ENCODE data around the gene LHFPL5.

- TF ChIP-seq, protein P1, sequence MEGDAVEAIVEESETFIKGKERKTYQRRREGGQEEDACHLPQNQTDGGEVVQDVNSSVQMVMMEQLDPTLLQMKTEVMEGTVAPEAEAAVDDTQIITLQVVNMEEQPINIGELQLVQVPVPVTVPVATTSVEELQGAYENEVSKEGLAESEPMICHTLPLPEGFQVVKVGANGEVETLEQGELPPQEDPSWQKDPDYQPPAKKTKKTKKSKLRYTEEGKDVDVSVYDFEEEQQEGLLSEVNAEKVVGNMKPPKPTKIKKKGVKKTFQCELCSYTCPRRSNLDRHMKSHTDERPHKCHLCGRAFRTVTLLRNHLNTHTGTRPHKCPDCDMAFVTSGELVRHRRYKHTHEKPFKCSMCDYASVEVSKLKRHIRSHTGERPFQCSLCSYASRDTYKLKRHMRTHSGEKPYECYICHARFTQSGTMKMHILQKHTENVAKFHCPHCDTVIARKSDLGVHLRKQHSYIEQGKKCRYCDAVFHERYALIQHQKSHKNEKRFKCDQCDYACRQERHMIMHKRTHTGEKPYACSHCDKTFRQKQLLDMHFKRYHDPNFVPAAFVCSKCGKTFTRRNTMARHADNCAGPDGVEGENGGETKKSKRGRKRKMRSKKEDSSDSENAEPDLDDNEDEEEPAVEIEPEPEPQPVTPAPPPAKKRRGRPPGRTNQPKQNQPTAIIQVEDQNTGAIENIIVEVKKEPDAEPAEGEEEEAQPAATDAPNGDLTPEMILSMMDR (conservative IDR thresholded peaks at IDR 0.05; ENCODE audit: low read length) = no peak
- no peak for TF ChIP-seq EZH2phosphoT487 (IDR thresholded peaks at IDR 0.05; ENCODE audit: borderline replicate concordance, low read depth, low read length)
Observed at GRCh38 chr6:35780719-35781118, 24.4 kb upstream of the LHFPL5 start, which contains the start of gene CLPSL1.

Measured in OCI-LY7 (cell line).